ENCODE data around the gene MRPL9.

MRPL9 gene

GRCh38 chr1:151710187-151710840, 53.0 kb downstream of the MRPL9 start:
- no peak for DNase-seq (ENCODE audit: low read depth)
